Activated CD4-positive, alpha-beta T cell treated with anti-CD3 and anti-CD28 coated beads, Interleukin-2, amount 50 U/mL, for 48 hours (primary cell): ENCODE data around the gene PODXL2.

Experiments used
- DNase-seq, 2 experiments: peaks; one replicate each; pipeline ENCODE4 v3.0.0-alpha.2; 2020

The PODXL2 gene

DNA sequence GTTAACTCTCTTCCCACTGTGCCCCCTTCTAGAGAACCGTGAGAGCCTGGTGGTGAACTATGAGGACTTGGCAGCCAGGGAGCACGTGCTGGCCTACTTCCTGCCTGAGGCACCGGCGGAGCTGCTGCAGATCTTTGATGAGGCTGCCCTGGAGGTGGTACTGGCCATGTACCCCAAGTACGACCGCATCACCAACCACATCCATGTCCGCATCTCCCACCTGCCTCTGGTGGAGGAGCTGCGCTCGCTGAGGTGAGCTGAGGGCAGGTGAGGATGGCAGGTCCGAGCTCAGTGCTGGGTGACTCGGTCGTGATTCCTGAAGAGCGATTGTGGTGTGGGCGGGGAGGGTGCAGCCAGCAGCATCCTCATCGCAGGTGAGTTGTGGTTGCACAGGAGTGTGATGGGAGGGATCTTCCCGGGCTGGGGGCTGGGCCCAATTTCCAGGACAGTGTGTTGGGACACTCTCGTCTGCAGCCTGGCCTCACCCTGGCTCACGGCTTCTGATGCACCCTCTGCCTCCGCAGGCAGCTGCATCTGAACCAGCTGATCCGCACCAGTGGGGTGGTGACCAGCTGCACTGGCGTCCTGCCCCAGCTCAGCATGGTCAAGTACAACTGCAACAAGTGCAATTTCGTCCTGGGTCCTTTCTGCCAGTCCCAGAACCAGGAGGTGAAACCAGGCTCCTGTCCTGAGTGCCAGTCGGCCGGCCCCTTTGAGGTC is 22.7 kb upstream of the PODXL2 start:
- DNase-seq, result no peak

DNA sequence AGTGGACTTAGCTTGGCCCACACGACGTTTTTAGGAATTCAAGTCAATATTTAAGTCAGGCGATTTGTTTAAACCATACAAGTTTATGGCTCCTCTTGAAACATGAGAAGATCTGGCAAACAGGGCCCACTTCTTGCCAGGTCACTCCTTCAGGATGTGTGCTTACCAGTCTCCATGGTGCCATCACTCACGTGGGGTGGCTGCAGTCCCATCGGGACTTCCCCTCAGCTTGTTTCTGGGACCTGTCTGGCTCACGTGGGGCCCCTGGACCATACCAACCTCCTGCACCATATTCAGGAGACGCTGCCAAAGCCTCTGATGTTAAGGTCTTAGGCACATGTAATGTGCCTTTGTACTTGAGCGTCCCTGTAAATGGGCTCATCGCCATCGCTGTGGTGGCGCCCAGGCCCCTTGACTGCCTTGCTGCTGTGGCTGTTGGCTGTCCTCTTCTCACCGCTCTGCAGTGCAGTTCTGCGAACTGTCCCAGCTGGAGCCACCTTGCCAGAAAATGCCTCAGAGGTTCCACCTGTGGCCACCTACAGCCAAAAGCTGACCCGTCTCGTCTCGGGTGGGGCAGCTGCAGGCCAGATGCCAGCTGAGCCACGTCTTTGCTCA is 21.9 kb upstream of the PODXL2 start:
- DNase-seq, result no peak

DNA sequence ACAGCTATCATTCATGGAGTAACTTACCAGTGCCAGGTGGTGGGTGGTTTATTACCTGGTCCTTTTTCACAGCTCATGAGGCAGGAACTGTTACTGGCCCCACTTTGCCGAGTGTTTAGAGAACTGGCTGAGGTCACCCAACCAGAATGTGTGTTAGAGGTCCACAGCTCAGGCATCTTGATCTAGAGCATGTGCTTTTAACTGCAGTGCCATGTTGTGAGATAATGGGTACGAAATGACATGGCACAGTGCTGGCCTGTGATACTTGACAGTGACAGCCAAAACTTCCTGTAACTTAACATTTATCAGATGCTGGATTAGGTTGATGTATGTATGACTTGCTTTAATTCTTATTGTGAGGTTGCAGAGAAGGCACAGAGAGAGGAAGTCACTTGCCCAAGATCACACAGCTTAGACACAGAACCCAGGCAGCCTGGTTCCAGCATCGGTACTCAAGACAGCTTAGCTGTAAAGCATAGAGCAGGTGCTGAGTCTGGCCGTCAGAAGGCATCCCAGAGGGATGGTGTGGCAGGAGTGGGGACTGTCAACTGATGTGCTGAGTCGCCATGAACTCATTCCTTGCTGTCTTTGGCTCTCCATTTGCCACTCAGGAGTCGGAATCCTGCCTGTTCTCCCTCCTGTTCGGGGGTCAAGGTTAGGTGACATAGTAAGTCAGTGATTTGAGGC is 21.2 kb upstream of the PODXL2 start:
- no peak for DNase-seq

GRCh38 chr3:127608362-127608718 is 20.6 kb upstream of the PODXL2 start:
- no peak for DNase-seq

- no peak for DNase-seq
Measured at GRCh38 chr3:127610105-127610504, 18.9 kb upstream of the PODXL2 start.

DNA sequence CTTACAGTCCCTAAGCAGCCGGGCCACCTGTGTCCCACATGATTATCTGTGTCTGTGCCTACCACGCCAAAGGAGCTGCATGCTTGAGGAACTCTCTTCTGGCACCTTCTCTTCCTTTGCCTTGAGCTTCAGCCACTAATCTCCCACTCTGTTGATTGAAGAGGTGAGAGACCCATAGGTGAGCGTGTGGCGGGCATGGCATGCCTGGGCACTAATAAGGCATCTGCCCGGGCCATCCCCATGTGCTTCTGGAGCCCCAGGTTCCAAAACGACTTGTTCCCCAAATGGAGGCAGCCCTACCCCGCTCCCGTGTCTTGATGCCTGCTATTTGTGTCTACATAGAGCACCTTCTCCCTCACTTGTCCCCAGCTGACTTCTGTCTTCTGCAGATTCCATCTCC is 17.7 kb upstream of the PODXL2 start:
- DNase-seq, result no peak

DNA sequence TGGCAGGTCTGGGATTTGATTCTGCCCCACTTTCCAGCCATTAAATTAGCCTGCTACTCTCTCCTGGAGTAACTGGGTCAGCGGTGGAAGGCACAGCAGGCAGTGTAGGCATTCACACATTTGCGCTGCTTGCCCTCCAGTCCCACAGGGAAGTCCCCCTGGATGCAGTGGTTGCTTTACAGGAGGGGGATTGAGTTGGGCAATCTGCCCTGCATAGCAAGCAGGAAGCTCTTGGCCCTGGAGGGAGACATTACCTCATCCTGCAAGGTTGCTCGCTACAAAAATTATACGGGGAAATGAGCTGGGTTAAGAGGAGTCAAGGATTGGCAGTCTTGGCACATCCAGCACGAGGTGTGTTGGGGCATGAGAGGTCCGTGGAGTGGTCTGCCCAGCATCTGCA is 16.0 kb upstream of the PODXL2 start:
- DNase-seq, result no peak

DNA sequence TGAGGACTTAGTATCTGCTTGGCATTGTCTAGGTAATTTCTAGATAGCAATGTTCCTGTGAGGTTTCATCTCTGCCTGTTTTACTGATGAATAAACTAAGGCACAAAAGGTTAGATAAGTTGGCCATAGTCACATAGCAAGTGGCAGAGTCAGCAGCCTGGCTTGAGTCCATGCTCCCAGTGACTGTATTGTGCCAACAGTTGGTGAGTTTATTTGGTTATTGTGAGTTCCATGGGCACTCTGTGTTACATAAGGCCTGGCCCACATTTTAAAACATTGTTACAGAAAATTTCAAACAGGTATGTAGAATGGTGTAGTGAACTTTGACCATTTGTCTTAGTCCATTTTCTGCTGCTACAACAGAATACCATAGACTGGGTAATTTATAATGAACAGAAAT is 15.6 kb upstream of the PODXL2 start:
- DNase-seq, result no peak

GRCh38 chr3:127614928-127615589 is 13.9 kb upstream of the PODXL2 start:
- DNase-seq, result no peak

DNA sequence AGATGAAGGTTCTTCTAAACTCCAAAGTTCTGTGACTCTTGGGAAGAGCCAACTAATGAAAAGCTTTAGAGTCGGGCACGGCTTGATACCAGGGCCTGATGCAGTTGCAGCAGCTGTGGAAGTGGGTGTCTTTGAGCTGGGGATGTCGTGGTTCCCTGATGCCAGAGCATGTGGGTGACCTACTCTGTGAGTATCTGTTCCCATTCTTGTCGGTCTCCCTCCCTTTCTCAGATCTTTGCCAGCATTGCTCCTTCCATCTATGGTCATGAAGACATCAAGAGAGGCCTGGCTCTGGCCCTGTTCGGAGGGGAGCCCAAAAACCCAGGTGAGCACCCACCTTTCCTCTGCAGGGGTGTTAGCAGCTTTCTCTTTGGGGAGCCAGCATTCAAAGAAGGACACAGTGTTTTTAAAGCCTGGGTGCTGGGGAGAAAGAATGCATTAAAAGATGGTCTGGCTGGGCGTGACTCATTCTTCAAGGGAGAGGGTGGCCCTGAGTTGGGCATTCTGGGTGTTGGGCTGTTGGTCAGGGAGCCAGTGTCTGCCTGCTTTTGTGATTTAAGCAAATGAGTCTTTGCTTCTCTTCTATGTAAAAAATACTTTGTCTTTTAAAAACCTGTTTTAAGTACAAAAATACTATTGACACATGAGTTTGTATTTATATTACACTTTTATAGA is 13.2 kb upstream of the PODXL2 start:
- no peak for DNase-seq

DNA sequence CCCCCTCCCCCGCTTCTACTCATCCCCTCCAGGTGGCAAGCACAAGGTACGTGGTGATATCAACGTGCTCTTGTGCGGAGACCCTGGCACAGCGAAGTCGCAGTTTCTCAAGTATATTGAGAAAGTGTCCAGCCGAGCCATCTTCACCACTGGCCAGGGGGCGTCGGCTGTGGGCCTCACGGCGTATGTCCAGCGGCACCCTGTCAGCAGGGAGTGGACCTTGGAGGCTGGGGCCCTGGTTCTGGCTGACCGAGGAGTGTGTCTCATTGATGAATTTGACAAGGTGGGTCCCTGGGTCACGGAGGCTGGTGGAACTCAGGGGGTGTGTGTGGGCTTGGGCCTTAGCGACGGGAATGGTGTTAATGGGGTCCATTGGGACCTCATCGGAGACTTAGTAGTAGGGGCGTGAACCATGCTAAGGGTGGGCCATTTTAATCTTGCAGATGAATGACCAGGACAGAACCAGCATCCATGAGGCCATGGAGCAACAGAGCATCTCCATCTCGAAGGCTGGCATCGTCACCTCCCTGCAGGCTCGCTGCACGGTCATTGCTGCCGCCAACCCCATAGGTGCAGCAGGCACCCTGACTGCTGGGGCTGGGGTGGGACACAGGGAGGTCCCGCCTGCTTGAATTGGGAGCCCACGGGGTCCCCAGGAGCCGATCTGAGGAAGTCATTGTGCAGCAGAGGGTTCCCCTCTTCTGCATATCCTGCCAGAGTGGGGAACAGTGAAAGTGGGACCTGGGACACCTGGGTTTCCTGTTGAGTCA is 12.0 kb upstream of the PODXL2 start:
- DNase-seq, result no peak

- DNase-seq, result no peak
Measured at GRCh38 chr3:127618891-127619290, 10.1 kb upstream of the PODXL2 start.

DNA sequence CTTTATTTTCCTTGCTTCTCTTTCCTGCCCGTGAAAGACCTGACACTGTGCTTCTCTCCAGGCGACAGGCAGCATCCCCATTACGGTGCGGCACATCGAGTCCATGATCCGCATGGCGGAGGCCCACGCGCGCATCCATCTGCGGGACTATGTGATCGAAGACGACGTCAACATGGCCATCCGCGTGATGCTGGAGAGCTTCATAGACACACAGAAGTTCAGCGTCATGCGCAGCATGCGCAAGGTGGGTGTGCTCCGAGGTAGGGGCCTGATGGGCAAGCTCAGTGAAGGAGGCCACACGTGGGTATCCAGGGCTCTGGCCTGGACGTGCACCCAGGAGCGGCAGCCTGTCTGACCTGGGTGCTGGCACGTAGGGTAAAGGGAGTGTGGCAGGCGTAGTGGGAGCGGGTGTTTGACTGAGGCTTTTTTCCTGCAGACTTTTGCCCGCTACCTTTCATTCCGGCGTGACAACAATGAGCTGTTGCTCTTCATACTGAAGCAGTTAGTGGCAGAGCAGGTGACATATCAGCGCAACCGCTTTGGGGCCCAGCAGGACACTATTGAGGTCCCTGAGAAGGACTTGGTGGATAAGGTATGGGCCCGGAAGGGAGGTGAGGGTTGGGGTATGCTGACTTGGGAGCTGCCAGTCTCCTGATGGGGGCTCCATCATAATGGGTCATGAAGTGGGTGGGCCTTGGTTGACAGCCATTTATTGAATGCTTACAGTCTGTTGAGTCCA is 8.2 kb upstream of the PODXL2 start:
- DNase-seq, result no peak

GRCh38 chr3:127622031-127622430 is 7.0 kb upstream of the PODXL2 start:
- DNase-seq, result no peak

GRCh38 chr3:127622772-127623576 is 6.0 kb upstream of the PODXL2 start:
- no peak for DNase-seq

GRCh38 chr3:127624063-127624462 is 4.9 kb upstream of the PODXL2 start:
- DNase-seq, result no peak

GRCh38 chr3:127625821-127626220 is 3.2 kb upstream of the PODXL2 start:
- DNase-seq, result no peak

DNA sequence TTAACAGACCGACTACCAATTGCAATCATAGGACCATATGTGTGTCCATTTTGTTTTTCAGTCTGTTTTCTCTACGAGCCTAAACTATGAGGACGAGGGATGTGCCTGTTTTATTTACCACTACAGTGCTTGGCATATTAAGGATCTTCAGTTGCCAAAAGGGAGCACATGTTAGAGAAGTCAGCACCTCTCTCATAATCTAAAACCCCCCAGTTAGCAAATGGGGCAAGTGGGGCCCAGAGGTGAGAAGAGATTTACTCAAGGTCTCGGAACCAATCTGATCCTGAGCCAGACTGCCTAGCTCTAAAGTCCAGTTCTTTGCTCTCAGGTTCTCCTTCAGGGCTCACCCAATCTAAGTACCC is 578 bp upstream of the PODXL2 start:
- DNase-seq, result no peak

DNA sequence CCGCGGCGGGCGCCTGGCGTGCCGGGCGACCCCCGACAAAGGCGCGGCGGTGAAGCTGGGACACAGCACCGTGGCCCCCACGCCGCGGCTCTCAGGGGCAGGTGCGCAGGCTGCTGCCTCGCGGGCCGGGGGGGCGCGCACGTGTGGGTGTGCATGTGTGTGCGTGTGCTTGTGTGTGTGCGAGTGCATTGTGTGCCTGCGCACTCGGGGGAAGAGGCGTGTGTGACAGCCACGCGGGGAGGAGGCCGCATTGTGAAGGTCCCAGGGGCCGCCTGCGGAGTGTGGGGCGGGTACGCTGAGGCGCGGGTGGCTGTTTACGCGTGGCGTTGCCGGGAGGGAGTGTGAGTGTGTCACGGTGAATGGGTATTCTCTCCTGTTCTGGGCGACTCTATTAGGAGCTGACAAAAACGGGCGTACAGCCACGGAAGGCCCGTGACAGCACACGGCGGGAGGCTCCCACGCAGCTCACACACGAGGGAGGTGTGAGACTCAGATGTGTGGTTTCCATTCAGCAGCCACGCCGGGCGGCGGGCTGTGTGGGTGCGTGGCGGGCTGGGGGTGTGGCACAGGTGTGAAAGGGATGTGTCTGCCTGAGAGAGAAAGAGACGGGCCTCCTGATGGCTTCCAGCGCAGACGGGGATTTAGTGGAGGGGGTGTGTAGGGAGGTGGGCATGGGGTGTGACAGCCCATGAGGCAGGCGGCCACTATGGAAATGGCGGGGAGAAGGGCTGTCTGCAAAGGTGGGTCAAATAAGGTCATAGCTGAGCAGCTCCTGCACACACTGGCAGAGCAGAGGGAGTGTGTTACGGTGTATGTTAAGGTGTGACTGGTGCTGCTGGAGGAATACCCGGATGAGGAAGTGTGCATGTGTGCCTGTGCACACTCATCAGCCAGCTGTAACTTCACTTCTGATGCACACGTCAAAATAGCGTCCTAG is 750 bp downstream of the PODXL2 start:
- peak; percentile 22 to 25 for DNase-seq
